Osteocyte (in vitro differentiated cells): ENCODE results near the gene TMEM154. TPM values are rescaled to one million over a fixed set of nuclear protein-coding genes. Genes with fewer than 3 reads are reported as not detected.

ENCODE experiments used
- DNase-seq: peaks from one replicate; pipeline ENCODE4 v3.0.0; 2021; ENCODE audit warnings: mixed read lengths; ENCODE audit not compliant: unreplicated experiment; ENCODE audit errors: extremely low spot score
- H3K27ac Mint-ChIP-seq: one replicate; pipeline ENCODE4 v1.8.0; 2021; ENCODE audit warnings: mild to moderate bottlenecking, mixed read lengths; ENCODE audit not compliant: unreplicated experiment
- H3K27me3 Mint-ChIP-seq: one replicate; pipeline ENCODE4 v1.8.0; 2021; ENCODE audit warnings: mixed read lengths; ENCODE audit not compliant: unreplicated experiment
- H3K36me3 Mint-ChIP-seq: one replicate; pipeline ENCODE4 v1.8.0; 2021; ENCODE audit warnings: mixed read lengths; ENCODE audit not compliant: unreplicated experiment
- H3K4me1 Mint-ChIP-seq: one replicate; pipeline ENCODE4 v1.8.0; 2021; ENCODE audit warnings: mixed read lengths; ENCODE audit not compliant: unreplicated experiment
- H3K4me3 Mint-ChIP-seq: one replicate; pipeline ENCODE4 v1.8.0; 2021; ENCODE audit warnings: mild to moderate bottlenecking, moderate library complexity, mixed read lengths; ENCODE audit not compliant: unreplicated experiment
- H3K9me3 Mint-ChIP-seq: one replicate; pipeline ENCODE4 v1.8.0; 2021; ENCODE audit warnings: mixed read lengths; ENCODE audit not compliant: unreplicated experiment
- total RNA-seq: library from RNA; stranded (reverse); gene quantifications from 2 replicates; pipeline ENCODE4 v1.2.1, GENCODE V29; 2021
- TF ChIP-seq, protein P1 (sequence below): fragments of 200-600 bp; sonication (generic); IDR thresholded peaks from 2 replicates; pipeline ENCODE4 v1.5.0; 2021; ENCODE audit warnings: antibody characterized with exemption, mild to moderate bottlenecking, moderate library complexity

The TMEM154 gene
- total RNA-seq, 1 donor from 2014 or later: 1.4 TPM

GRCh38 chr4:152571770-152572169, 108.0 kb downstream of the TMEM154 start:
- Mint-ChIP-seq H3K36me3 (no peaks in the 10 kb centered on the region), H3K4me1 (no peaks in the 10 kb centered on the region), H3K27me3 (peaks cover 42% of the 10 kb centered on the region), H3K9me3 (no peaks in the 10 kb centered on the region), H3K27ac (no peak overlapping the region), H3K4me3 (no peak overlapping the region)
- TF ChIP-seq, protein P1, sequence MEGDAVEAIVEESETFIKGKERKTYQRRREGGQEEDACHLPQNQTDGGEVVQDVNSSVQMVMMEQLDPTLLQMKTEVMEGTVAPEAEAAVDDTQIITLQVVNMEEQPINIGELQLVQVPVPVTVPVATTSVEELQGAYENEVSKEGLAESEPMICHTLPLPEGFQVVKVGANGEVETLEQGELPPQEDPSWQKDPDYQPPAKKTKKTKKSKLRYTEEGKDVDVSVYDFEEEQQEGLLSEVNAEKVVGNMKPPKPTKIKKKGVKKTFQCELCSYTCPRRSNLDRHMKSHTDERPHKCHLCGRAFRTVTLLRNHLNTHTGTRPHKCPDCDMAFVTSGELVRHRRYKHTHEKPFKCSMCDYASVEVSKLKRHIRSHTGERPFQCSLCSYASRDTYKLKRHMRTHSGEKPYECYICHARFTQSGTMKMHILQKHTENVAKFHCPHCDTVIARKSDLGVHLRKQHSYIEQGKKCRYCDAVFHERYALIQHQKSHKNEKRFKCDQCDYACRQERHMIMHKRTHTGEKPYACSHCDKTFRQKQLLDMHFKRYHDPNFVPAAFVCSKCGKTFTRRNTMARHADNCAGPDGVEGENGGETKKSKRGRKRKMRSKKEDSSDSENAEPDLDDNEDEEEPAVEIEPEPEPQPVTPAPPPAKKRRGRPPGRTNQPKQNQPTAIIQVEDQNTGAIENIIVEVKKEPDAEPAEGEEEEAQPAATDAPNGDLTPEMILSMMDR: no peak
- DNase-seq: no peak

DNA sequence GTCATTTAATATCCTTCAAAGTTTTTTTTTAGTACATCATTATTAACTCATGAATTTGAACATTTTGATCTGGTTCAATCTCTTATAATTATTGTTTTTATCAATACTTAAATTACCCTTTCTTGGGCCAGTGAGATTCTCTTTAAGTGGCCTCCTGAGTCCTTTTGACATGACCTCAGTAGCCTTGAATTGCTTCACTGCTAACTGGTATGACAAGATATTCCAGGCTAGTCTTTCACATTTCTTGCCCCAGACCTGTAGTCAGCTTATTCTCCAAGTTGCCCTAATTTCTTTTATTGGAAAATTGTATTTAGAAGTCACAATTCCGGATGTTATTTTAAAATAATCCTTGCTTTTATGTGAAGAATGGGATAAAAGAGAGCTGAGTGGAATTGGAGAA, 108.5 kb downstream of the TMEM154 start:
- Mint-ChIP-seq H3K27ac (no peak overlapping the region), H3K4me1 (no peaks in the 10 kb centered on the region), H3K4me3 (no peak overlapping the region), H3K27me3 (peaks cover 42% of the 10 kb centered on the region), H3K36me3 (no peaks in the 10 kb centered on the region), H3K9me3 (no peaks in the 10 kb centered on the region)
- DNase-seq: no peak
- TF ChIP-seq, protein P1: no peak

Other genes starting within 250 kb of the TMEM154 start
- 21.0 and 21.5 TPM in 2 replicates for gene FBXW7, start 143.9 kb downstream of the TMEM154 start, total RNA-seq
- 0.18 and 0.19 TPM in 2 replicates for gene TIGD4, start 99.7 kb upstream of the TMEM154 start, total RNA-seq
- 41.9 and 43.2 TPM in 2 replicates for gene ARFIP1, start 100.0 kb upstream of the TMEM154 start, total RNA-seq